Smooth muscle cell (in vitro differentiated cells): ENCODE data around the gene BLACAT1. TPM values are rescaled to one million over a fixed set of nuclear protein-coding genes. Genes with fewer than 3 reads are reported as not detected.

ENCODE experiments used
- DNase-seq: peaks from one replicate; lab custom pipeline; 2025; ENCODE audit not compliant: unreplicated experiment; lab: John Stamatoyannopoulos, UW
- H2AFZ ChIP-seq: fragments of 200-600 bp; sonication (generic); 2 replicates; pipeline ENCODE4 v1.6.0; 2016; ENCODE audit warnings: antibody characterized with exemption, low read depth, mild to moderate bottlenecking
- H3F3A ChIP-seq: fragments of 200-600 bp; sonication (generic); 2 replicates; pipeline ENCODE4 v1.6.0; 2017; ENCODE audit warnings: antibody characterized with exemption, low read depth
- H3K27ac ChIP-seq: fragments of 200-600 bp; sonication (generic); 2 replicates; pipeline ENCODE4 v1.5.1; 2016; ENCODE audit warnings: low read depth, mild to moderate bottlenecking
- H3K27me3 ChIP-seq: fragments of 200-600 bp; sonication (generic); 2 replicates; pipeline ENCODE4 v1.6.1; 2016; ENCODE audit warnings: low read depth, mild to moderate bottlenecking
- H3K36me3 ChIP-seq: fragments of 200-600 bp; sonication (generic); 2 replicates; pipeline ENCODE4 v1.5.1; 2016; ENCODE audit warnings: low read depth
- H3K4me1 ChIP-seq: fragments of 200-600 bp; sonication (generic); 2 replicates; pipeline ENCODE4 v1.5.1; 2016; ENCODE audit warnings: low read depth
- H3K4me2 ChIP-seq: fragments of 200-600 bp; sonication (generic); 2 replicates; pipeline ENCODE4 v1.6.0; 2016; ENCODE audit warnings: mild to moderate bottlenecking
- H3K4me3 ChIP-seq: fragments of 200-600 bp; sonication (generic); 2 replicates; pipeline ENCODE4 v1.5.1; 2016; ENCODE audit warnings: mild to moderate bottlenecking
- H3K79me2 ChIP-seq: fragments of 200-600 bp; sonication (generic); 2 replicates; pipeline ENCODE4 v1.6.0; 2016; ENCODE audit warnings: low read depth, mild to moderate bottlenecking
- H3K9ac ChIP-seq: fragments of 200-600 bp; sonication (generic); 2 replicates; pipeline ENCODE4 v1.6.0; 2016; ENCODE audit warnings: low read depth
- H3K9me3 ChIP-seq: fragments of 200-600 bp; sonication (generic); replicated peaks from 2 replicates; pipeline ENCODE4 v1.5.1; 2016; ENCODE audit warnings: low read depth
- H4K20me1 ChIP-seq: fragments of 200-600 bp; sonication (generic); 2 replicates; pipeline ENCODE4 v1.6.0; 2016; ENCODE audit warnings: low read depth
- WGBS: methylation state at CpG from one replicate; pipeline ENCODE4 v1.1.7; 2016; ENCODE audit warnings: low lambda C conversion rate; 5-methylcytosine and 5-hydroxymethylcytosine counted together
- polyA plus RNA-seq: library from polyadenylated mRNA; unstranded; fragments of >200 nt; fragmentation: Nextera tagmentation; extraction: Ambion mirVana; gene quantifications from 2 replicates; pipeline ENCODE4 v1.2.1, GENCODE V29; 2016
- total RNA-seq: library from RNA; depleted of rRNA; stranded (reverse); fragments of >200 nt; gene quantifications from 2 replicates; pipeline ENCODE4 v1.2.3, GENCODE V29; 2014
- TF ChIP-seq, protein P1 (sequence below): fragments of 200-600 bp; sonication (generic); IDR thresholded peaks from 2 replicates; pipeline ENCODE4 v1.5.1; 2017; ENCODE audit warnings: borderline replicate concordance, mild to moderate bottlenecking, antibody characterized with exemption; ENCODE audit not compliant: insufficient read depth, poor library complexity, severe bottlenecking

BLACAT1 gene
- total and polyA plus RNA-seq, 2 experiments from 2014 or later = 0.72 to 3.9 TPM

DNA sequence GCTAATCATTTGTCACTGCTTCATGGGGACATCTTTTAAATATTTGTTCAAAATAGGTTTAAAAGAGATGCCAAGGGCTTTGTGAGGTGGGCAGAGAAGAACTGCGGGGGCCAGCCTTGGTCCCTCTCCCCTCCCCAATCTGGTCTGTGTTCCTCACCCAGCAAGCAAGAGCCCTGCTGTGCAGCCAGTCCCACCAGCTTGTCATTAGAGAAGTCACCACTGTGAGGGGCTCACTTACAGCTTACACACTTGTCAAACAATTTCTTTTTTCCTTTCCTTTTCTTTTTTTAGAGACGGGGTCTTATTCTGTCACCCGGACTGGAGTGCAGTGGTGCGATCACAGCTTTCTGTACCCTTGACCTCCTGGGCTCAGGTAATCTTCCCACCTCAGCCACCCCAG lies 38.3 kb upstream of the BLACAT1 start:
- 82% methylated on average over 4 of the region's 4 CpGs for WGBS
- Histone ChIP-seq H4K20me1 (no peaks in the 10 kb centered on the region), H3F3A (no peaks in the 10 kb centered on the region), H3K4me1 (peaks cover 13% of the 10 kb centered on the region), H3K27ac (no peak overlapping the region), H3K4me3 (no peak overlapping the region), H3K4me2 (no peak overlapping the region), H3K79me2 (no peaks in the 10 kb centered on the region), H3K36me3 (no peaks in the 10 kb centered on the region), H2AFZ (no peak overlapping the region), H3K9ac (no peak overlapping the region), H3K27me3 (peaks cover 7% of the 10 kb centered on the region), H3K9me3 (no peaks in the 10 kb centered on the region)
- DNase-seq = no peak
- TF ChIP-seq, protein P1, sequence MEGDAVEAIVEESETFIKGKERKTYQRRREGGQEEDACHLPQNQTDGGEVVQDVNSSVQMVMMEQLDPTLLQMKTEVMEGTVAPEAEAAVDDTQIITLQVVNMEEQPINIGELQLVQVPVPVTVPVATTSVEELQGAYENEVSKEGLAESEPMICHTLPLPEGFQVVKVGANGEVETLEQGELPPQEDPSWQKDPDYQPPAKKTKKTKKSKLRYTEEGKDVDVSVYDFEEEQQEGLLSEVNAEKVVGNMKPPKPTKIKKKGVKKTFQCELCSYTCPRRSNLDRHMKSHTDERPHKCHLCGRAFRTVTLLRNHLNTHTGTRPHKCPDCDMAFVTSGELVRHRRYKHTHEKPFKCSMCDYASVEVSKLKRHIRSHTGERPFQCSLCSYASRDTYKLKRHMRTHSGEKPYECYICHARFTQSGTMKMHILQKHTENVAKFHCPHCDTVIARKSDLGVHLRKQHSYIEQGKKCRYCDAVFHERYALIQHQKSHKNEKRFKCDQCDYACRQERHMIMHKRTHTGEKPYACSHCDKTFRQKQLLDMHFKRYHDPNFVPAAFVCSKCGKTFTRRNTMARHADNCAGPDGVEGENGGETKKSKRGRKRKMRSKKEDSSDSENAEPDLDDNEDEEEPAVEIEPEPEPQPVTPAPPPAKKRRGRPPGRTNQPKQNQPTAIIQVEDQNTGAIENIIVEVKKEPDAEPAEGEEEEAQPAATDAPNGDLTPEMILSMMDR = no peak

DNA sequence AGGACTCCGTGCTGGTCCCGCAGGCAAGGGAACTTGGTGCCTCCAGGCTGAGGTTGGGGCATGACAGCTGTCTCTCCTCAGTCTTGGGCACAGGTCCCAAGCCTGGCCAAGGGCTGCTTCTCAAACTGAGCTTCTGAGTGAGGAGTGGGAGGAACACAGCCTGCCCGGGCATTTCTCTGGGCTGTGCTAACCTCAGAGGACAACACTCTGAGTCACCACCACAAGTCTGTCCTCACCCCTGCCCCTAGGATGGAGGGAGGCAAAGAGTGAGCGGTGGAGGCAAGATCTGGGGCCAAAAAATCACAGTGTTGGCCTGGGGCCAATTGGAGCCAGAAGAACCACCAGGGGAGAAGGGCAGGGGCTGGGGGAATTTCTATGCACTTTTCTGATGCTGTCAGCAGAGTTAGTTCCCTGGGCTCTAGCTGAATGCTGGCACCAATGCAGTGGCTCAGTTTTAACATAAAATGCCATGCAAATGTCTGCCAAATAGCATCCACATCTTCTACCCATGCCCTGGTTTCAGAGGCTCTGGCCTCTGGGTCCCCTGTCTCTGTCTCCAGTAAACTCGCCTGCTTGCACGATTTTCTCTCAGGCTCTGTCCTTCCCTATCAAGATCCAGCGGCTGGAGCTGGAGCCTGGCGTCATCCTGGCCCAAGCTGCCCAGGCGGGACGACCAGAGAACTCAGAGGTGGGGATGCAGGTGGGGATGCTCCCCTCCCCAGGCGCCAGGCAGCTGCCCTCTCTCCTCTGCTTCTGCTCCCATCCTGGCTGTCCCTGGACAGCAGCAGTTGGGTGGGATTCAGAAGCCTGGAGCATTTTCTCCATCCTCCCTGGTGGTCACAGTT lies 37.6 kb upstream of the BLACAT1 start:
- Histone ChIP-seq H3K4me3 (no peak overlapping the region), H3K9ac (no peak overlapping the region), H3K9me3 (no peaks in the 10 kb centered on the region), H3K4me2 (peak overlapping the region; percentile 63), H4K20me1 (no peaks in the 10 kb centered on the region), H3F3A (no peaks in the 10 kb centered on the region), H3K36me3 (no peaks in the 10 kb centered on the region), H3K4me1 (peaks cover 13% of the 10 kb centered on the region), H3K27me3 (peaks cover 10% of the 10 kb centered on the region), H3K27ac (no peak overlapping the region), H2AFZ (no peak overlapping the region), H3K79me2 (no peaks in the 10 kb centered on the region)
- TF ChIP-seq, protein P1 = no peak
- 61% methylated on average over 11 of the region's 11 CpGs for WGBS
- peak; percentile 13 for DNase-seq

DNA sequence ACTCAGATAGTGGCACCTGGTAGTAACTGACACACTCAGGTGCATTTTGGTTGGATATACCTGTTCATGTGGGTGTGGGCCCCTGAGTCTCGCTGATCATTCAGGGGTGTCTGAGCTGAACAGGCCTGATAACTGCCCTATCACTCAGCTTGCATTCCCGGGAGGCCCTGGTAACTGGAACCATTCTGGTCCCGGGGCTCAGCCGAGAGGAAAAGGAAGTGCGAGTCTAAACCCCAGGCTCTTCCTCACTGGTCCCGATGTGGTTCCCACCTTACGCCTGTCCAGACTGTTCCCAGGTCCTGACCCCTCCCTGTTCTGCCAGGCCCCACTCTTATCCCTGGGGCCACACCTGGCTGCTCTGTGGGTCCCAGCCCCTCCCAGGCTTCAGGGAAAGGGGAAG lies 36.9 kb upstream of the BLACAT1 start:
- WGBS = 65% methylated on average over 7 of the region's 7 CpGs
- Histone ChIP-seq H3K4me2 (peak overlapping the region; percentile 63), H3K4me3 (no peak overlapping the region), H3F3A (no peaks in the 10 kb centered on the region), H3K9ac (no peak overlapping the region), H3K4me1 (peaks cover 13% of the 10 kb centered on the region), H4K20me1 (no peaks in the 10 kb centered on the region), H2AFZ (no peak overlapping the region), H3K27ac (no peak overlapping the region), H3K79me2 (no peaks in the 10 kb centered on the region), H3K9me3 (no peaks in the 10 kb centered on the region), H3K36me3 (no peaks in the 10 kb centered on the region), H3K27me3 (peaks cover 10% of the 10 kb centered on the region)
- no peak for DNase-seq
- TF ChIP-seq, protein P1 = no peak
